GM18868 (cell line): ENCODE measurements around the gene TARS1.
A peak's percentile ranks its signal among the peaks of the same experiment; 100 is the strongest.

ENCODE experiments used
- ATAC-seq: cut with Tn5 transposase; IDR thresholded peaks from one replicate; pipeline ENCODE4 v1.9.1; 2021; ENCODE audit warnings: mild to moderate bottlenecking, moderate library complexity; ENCODE audit not compliant: unreplicated experiment

TARS1 gene

GRCh38 chr5:33440482-33441240 lies at the start of gene TARS1:
TSS of gene TARS1 (plus strand) at chr5:33440965. CDS start at chr5:33441087, 122 bp downstream.
- peak; percentile 93 for ATAC-seq

GRCh38 chr5:33398501-33398900 lies 42.3 kb upstream of the TARS1 start:
- ATAC-seq: no peak

- peak; percentile 83 for ATAC-seq
Observed at GRCh38 chr5:33400675-33401074, 40.1 kb upstream of the TARS1 start.

GRCh38 chr5:33401482-33402390 lies 39.0 kb upstream of the TARS1 start:
- peak; percentile 60 for ATAC-seq

GRCh38 chr5:33403187-33403586 lies 37.6 kb upstream of the TARS1 start:
- no peak for ATAC-seq

- ATAC-seq: no peak
Observed at GRCh38 chr5:33408816-33409215, 31.9 kb upstream of the TARS1 start.

GRCh38 chr5:33409435-33410170 lies 31.2 kb upstream of the TARS1 start:
- no peak for ATAC-seq

GRCh38 chr5:33410221-33410620 lies 30.5 kb upstream of the TARS1 start:
- no peak for ATAC-seq

GRCh38 chr5:33411498-33411897 lies 29.3 kb upstream of the TARS1 start:
- ATAC-seq: no peak

- ATAC-seq: no peak
Observed at GRCh38 chr5:33415811-33416354, 24.9 kb upstream of the TARS1 start.

- no peak for ATAC-seq
Observed at GRCh38 chr5:33417632-33418031, 23.1 kb upstream of the TARS1 start.

- no peak for ATAC-seq
Observed at GRCh38 chr5:33420946-33421345, 19.8 kb upstream of the TARS1 start.

- ATAC-seq: no peak
Observed at GRCh38 chr5:33422191-33422590, 18.6 kb upstream of the TARS1 start.

GRCh38 chr5:33423018-33423630 lies 17.6 kb upstream of the TARS1 start:
- ATAC-seq: peak; percentile 73

- no peak for ATAC-seq
Observed at GRCh38 chr5:33425314-33425713, 15.5 kb upstream of the TARS1 start.

GRCh38 chr5:33430983-33431382 lies 9.8 kb upstream of the TARS1 start:
- no peak for ATAC-seq

- ATAC-seq: no peak
Observed at GRCh38 chr5:33432656-33433055, 8.1 kb upstream of the TARS1 start.

- no peak for ATAC-seq
Observed at GRCh38 chr5:33433303-33434240, 7.2 kb upstream of the TARS1 start.

GRCh38 chr5:33435893-33436490 lies 4.8 kb upstream of the TARS1 start:
- peak; percentile 57 for ATAC-seq
